ENCODE measurements around the gene PGM1.

GRCh38 chr1:63643517-63643916 is 50.3 kb downstream of the PGM1 start:
- TF ChIP-seq CTCF (IDR thresholded peaks at IDR 0.05) (no peak), POLR2A (IDR thresholded peaks at IDR 0.05; ENCODE audit: low read depth) (no peak), EP300 (IDR thresholded peaks at IDR 0.05) (no peak)
